Measurements from ENCODE around the gene ALDH16A1. TPM values are rescaled to one million over a fixed set of nuclear protein-coding genes. Genes with fewer than 3 reads are reported as not detected.

The ALDH16A1 gene
- total RNA-seq, 8 experiments from 2014 or later: 3.6 to 26.2 (median 10.8) TPM

- peak; percentile 24 to 89 (median 85) for ATAC-seq (replicated peaks in 6 of 8)
- H3K4me1 ChIP-seq (replicated peaks in 1 of 2): no peaks in the 10 kb centered on the region
- H3K27ac ChIP-seq: no peak overlapping the region
- WGBS, 10 experiments: 0 to 100% (median 48%) methylated on average over 1 to 5 of the region's 27 CpGs; no CpG with 5 or more reads in 4 of the 10 experiments
- H3K4me3 ChIP-seq: no peak overlapping the region
- in situ Hi-C loops (cut with MboI; ENCODE audit: low pct_unique_long_range_greater_than_20kb in 2 of 9, low sequenced_read_pairs in 9 of 9, unreplicated experiment in 9 of 9): no loop called here
Observed at GRCh38 chr19:49475995-49476880, 23.2 kb downstream of the ALDH16A1 start.

GRCh38 chr19:49479975-49480628 is 27.1 kb downstream of the ALDH16A1 start:
- in situ Hi-C loops (cut with MboI; ENCODE audit: low pct_unique_long_range_greater_than_20kb in 2 of 9, low sequenced_read_pairs in 9 of 9, unreplicated experiment in 9 of 9): no loop called here
- WGBS, 10 experiments: 93 to 100% (median 100%) methylated on average over 2 to 3 of the region's 14 CpGs; no CpG with 5 or more reads in 7 of the 10 experiments
- ATAC-seq (replicated peaks in 6 of 8): no peak

GRCh38 chr19:49481020-49481683 is 28.1 kb downstream of the ALDH16A1 start:
- H3K4me3 ChIP-seq: no peak overlapping the region
- H3K4me1 ChIP-seq (replicated peaks in 1 of 2): no peaks in the 10 kb centered on the region
- in situ Hi-C loops (cut with MboI; ENCODE audit: low pct_unique_long_range_greater_than_20kb in 2 of 9, low sequenced_read_pairs in 9 of 9, unreplicated experiment in 9 of 9): no loop called here
- no peak overlapping the region for H3K27ac ChIP-seq
- peak in 1 of 8 experiments; percentile 7 for ATAC-seq (replicated peaks in 6 of 8)
- 80 to 100% (median 83%) methylated on average over 1 to 4 of the region's 7 CpGs; no CpG with 5 or more reads in 4 of the 10 experiments for WGBS, 10 experiments

More at GRCh38 chr19:49479975-49480628, 27.1 kb downstream of the ALDH16A1 start:
- H3K4me1 ChIP-seq (replicated peaks in 1 of 2): no peaks in the 10 kb centered on the region
- no peak overlapping the region for H3K27ac ChIP-seq
- no peak overlapping the region for H3K4me3 ChIP-seq

- WGBS, 10 experiments: 56 to 100% (median 100%) methylated on average over 1 to 4 of the region's 7 CpGs; no CpG with 5 or more reads in 5 of the 10 experiments
- in situ Hi-C loops (cut with MboI; ENCODE audit: low pct_unique_long_range_greater_than_20kb in 2 of 9, low sequenced_read_pairs in 9 of 9, unreplicated experiment in 9 of 9): no loop called here
- no peak for ATAC-seq (replicated peaks in 6 of 8)
Observed at GRCh38 chr19:49486232-49486631, 33.2 kb downstream of the ALDH16A1 start.

GRCh38 chr19:49486710-49487276 is 33.8 kb downstream of the ALDH16A1 start:
- 38 to 95% (median 73%) methylated on average over 7 to 9 of the region's 23 CpGs; no CpG with 5 or more reads in 7 of the 10 experiments for WGBS, 10 experiments
- Histone ChIP-seq H3K4me1 (replicated peaks in 1 of 2) (peaks cover 12 to 13% of the 10 kb centered on the region in 2 donors), H3K4me3 (peak overlapping the region in 3 of 5 donors; percentile 12 to 18 (median 16)), H3K27ac (peak overlapping the region; percentile 54 to 85)
- in situ Hi-C loops (cut with MboI; ENCODE audit: low pct_unique_long_range_greater_than_20kb in 2 of 9, low sequenced_read_pairs in 9 of 9, unreplicated experiment in 9 of 9): no loop called here
- no peak for ATAC-seq (replicated peaks in 6 of 8)

More at GRCh38 chr19:49486232-49486631, 33.2 kb downstream of the ALDH16A1 start:
- Histone ChIP-seq H3K4me3 (no peak overlapping the region), H3K4me1 (replicated peaks in 1 of 2) (peaks cover 12 to 13% of the 10 kb centered on the region in 2 donors), H3K27ac (no peak overlapping the region)

- 0 to 5% (median 0%) methylated on average over 2 to 34 of the region's 57 CpGs; no CpG with 5 or more reads in 2 of the 10 experiments for WGBS, 10 experiments
- peak within 1 kb of the TSS; percentile 89 to 91 for H3K27ac ChIP-seq
- in situ Hi-C loops (cut with MboI; ENCODE audit: low pct_unique_long_range_greater_than_20kb in 2 of 9, low sequenced_read_pairs in 9 of 9, unreplicated experiment in 9 of 9): no loop called here
- H3K4me3 ChIP-seq: peak within 1 kb of the TSS; percentile 83 to 97 (median 85)
- ATAC-seq (replicated peaks in 6 of 8): peak; percentile 85 to 97 (median 95)
- H3K4me1 ChIP-seq (replicated peaks in 1 of 2): peaks cover 12 to 13% of the 10 kb centered on the region in 2 donors
Observed at GRCh38 chr19:49487277-49488045, 34.4 kb downstream of the ALDH16A1 start, which contains the start of gene RPL13A. Gene RPL13A, plus strand, starts transcription at chr19:49487608. Its CDS starts 22 bp downstream, at chr19:49487630.

GRCh38 chr19:49488046-49488862 is 35.2 kb downstream of the ALDH16A1 start:
- peak overlapping the region; percentile 83 to 97 (median 85) for H3K4me3 ChIP-seq
- 0 to 1% (median 0%) methylated on average over 1 to 19 of the region's 26 CpGs; no CpG with 5 or more reads in 2 of the 10 experiments for WGBS, 10 experiments
- peaks cover 12 to 13% of the 10 kb centered on the region in 2 donors for H3K4me1 ChIP-seq (replicated peaks in 1 of 2)
- ATAC-seq (replicated peaks in 6 of 8): no peak
- in situ Hi-C loops (cut with MboI; ENCODE audit: low pct_unique_long_range_greater_than_20kb in 2 of 9, low sequenced_read_pairs in 9 of 9, unreplicated experiment in 9 of 9): no loop called here
- peak overlapping the region; percentile 89 to 91 for H3K27ac ChIP-seq

GRCh38 chr19:49488863-49489537 is 36.0 kb downstream of the ALDH16A1 start:
- 0 to 62% (median 34%) methylated on average over 3 to 14 of the region's 15 CpGs; no CpG with 5 or more reads in 2 of the 10 experiments for WGBS, 10 experiments
- Histone ChIP-seq H3K4me3 (peak overlapping the region; percentile 83 to 97 (median 85)), H3K27ac (peak overlapping the region; percentile 89 to 91), H3K4me1 (replicated peaks in 1 of 2) (peaks cover 12 to 13% of the 10 kb centered on the region in 2 donors)
- ATAC-seq (replicated peaks in 6 of 8): peak in 1 of 8 experiments; percentile 1
- in situ Hi-C loops (cut with MboI; ENCODE audit: low pct_unique_long_range_greater_than_20kb in 2 of 9, low sequenced_read_pairs in 9 of 9, unreplicated experiment in 9 of 9): no loop called here

GRCh38 chr19:49489601-49490167 is 36.7 kb downstream of the ALDH16A1 start:
- peak in 1 of 8 experiments; percentile 3 for ATAC-seq (replicated peaks in 6 of 8)
- H3K27ac ChIP-seq: peak overlapping the region; percentile 6 to 91
- 0 to 100% (median 55%) methylated on average over 1 to 14 of the region's 15 CpGs; no CpG with 5 or more reads in 3 of the 10 experiments for WGBS, 10 experiments
- in situ Hi-C loops (cut with MboI; ENCODE audit: low pct_unique_long_range_greater_than_20kb in 2 of 9, low sequenced_read_pairs in 9 of 9, unreplicated experiment in 9 of 9): no loop called here
- peak overlapping the region in 4 of 5 donors; percentile 83 to 97 (median 90) for H3K4me3 ChIP-seq
- H3K4me1 ChIP-seq (replicated peaks in 1 of 2): peaks cover 12 to 13% of the 10 kb centered on the region in 2 donors

GRCh38 chr19:49490287-49491029 is 37.4 kb downstream of the ALDH16A1 start:
- Histone ChIP-seq H3K4me3 (peak overlapping the region in 1 of 5 donors; percentile 4), H3K27ac (no peak overlapping the region), H3K4me1 (replicated peaks in 1 of 2) (peaks cover 13 to 15% of the 10 kb centered on the region in 2 donors)
- ATAC-seq (replicated peaks in 6 of 8): no peak
- in situ Hi-C loops (cut with MboI; ENCODE audit: low pct_unique_long_range_greater_than_20kb in 2 of 9, low sequenced_read_pairs in 9 of 9, unreplicated experiment in 9 of 9): no loop called here
- 80 to 100% (median 99%) methylated on average over 1 to 10 of the region's 27 CpGs; no CpG with 5 or more reads in 5 of the 10 experiments for WGBS, 10 experiments

Measured in motor neuron (in vitro differentiated cells).